Amygdala (tissue), 56 donors: ENCODE measurements around the gene SENP8.
"Not testable (repeated sequence)": the region's sequence is repeated elsewhere in the genome, so short reads cannot be mapped to it uniquely, and the experiment has no call there.

ENCODE experiments used
- DNase-seq, 56 donors: peaks; one replicate each; lab custom pipeline; 2025; lab: John Stamatoyannopoulos, UW

Gene SENP8

DNA sequence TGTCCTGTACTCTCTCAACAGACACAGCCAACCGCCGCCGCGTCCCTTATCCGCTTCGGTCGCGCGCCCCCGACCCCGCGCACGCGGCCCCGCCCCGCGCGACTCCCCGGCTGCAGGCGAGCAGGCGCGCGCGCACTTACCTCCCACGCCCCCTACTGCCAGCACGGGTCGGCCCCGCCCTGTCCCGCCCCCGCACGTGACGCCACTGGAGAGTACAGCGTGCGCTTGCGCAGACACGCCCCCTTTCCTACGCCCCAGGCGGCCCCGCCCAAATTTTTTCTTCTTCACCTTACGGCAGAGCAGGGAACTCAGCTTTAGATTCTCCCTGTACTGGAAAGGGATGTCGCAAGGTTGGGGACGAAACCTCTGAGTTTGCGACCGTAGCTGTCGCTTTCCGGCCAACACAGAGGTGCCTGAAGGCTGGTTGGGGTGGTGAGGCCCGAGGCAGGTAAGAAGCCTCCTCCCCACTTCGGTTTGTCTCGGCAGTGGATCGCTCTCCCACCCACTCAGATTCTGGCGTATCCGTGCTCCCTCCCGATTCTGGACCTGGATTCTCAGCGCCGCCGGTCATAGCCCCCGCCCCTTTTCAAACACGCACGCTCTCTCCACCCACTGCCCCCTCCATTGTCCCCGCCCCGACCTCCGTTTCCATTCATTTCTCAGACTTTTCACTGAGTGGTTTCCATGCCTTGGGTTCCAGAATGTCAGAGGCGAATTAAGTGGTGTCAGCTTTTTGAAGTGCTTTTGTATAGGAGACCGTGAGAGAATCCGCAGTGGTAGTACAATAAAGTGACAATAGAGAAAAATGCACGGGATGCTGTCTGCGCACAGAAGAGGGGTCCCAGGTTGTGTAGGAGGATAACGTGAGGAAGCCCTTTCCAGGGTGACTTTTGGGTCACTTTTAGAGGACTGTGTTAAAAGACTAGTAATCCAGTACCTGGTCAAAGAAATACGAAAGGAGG is at the start of gene SENP8, which contains the start of gene MYO9A:
Gene SENP8 (plus strand): TSS at position 387 of the 962 bp plus-strand sequence. CDS start 21,221 bp downstream, outside the sequence.
Gene MYO9A (minus strand): TSS at position 134 of the 962 bp plus-strand sequence. CDS start 71,587 bp downstream, outside the sequence.
- peak; percentile 72 to 97 (median 94) for DNase-seq

- no peak for DNase-seq
These were observed 49.3 kb upstream of the SENP8 start for GRCh38 chr15:72068856-72069255.

- no peak for DNase-seq
These were observed 47.3 kb upstream of the SENP8 start for GRCh38 chr15:72070817-72071447.

DNA sequence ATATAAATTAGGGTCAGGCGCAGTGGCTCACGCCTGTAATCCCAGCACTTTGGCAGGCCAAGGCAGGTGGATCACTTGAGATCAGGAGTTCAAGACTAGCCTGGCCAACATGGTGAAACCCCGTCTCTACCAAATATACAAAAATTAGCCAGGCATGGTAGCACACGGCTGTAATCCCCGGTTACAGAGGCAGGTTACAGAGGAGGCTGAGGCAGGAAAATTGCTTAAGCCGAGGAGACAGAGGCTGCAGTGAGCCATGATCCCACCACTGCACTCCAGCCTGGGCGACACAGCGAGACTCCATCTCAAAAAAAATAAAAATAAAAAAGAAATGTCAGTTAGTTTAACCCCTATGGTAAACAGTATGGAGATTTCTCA is 46.8 kb upstream of the SENP8 start:
- not testable (repeated sequence) for DNase-seq

GRCh38 chr15:72074335-72075060 is 43.7 kb upstream of the SENP8 start:
- DNase-seq: no peak

DNA sequence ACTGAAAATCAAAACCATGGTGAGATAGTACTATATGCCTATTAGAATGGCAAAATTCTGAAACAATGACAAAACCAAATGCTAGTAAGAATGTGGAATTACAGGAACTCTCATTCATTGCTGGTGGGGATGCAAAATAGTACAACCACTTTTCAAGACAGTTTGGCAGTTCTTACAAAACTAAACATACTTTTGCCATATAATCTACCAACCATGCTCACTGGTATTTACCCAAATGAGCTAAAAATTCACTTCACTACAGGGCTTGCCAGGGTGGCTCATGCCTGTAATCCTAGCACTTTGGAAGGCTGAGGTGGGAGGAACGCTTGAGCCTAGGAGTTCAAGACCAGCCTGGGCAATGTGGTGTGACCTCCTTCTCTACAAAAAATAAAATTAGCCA is 40.3 kb upstream of the SENP8 start:
- DNase-seq: no peak

DNA sequence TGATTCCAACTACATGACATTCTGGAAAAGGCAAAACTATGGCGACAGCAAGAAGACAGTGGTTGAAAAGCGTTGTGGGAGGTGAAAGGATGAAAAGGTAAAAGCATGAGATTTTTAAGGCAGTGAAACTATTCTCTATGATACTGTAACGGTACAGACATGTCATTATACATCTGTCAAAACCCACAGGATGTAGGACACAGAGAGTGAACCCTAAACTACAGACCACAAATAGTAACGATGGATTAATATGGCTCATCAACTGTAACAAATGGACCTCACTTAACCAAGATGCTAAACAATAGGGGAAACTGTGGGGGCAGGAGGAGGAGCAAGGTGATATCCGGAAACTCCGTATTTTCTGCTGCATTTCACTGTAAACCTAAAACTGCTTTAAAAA is 39.3 kb upstream of the SENP8 start:
- no peak for DNase-seq

- no peak for DNase-seq
These were observed 36.0 kb upstream of the SENP8 start for GRCh38 chr15:72082176-72082575.

DNA sequence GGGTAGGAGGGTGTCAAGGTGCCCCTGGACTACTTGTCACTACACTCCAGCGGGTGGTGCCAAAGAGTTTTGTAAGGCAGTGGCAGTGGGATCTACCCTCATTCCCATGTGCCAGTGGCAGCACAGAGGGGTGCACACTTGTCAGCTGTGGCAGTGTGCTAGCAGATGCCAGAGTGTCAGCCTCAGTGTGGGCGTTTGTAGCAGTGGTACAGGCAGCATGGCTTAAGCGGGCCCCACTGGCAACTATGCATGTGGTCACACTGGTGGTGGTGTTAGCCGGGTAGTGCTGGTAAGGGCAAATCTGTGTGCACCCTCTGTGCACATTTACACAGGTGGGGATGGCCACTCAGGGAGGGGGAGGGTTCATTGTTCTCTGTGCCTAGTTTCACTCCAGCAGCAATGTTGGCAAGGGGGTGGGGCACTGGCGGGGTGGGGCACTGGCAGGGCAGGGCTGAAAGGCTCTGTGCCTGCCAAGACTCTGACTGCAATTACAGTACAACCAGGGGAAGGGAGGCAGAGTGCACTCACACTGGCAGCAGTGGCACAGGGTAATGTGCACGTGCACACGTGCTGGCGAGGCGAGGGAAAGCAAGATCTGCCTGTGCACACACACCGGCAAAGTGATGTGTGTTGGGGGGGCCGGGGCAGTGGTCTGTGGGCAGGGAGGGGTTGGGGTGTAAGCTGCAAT is 32.0 kb upstream of the SENP8 start:
- DNase-seq: no peak

DNA sequence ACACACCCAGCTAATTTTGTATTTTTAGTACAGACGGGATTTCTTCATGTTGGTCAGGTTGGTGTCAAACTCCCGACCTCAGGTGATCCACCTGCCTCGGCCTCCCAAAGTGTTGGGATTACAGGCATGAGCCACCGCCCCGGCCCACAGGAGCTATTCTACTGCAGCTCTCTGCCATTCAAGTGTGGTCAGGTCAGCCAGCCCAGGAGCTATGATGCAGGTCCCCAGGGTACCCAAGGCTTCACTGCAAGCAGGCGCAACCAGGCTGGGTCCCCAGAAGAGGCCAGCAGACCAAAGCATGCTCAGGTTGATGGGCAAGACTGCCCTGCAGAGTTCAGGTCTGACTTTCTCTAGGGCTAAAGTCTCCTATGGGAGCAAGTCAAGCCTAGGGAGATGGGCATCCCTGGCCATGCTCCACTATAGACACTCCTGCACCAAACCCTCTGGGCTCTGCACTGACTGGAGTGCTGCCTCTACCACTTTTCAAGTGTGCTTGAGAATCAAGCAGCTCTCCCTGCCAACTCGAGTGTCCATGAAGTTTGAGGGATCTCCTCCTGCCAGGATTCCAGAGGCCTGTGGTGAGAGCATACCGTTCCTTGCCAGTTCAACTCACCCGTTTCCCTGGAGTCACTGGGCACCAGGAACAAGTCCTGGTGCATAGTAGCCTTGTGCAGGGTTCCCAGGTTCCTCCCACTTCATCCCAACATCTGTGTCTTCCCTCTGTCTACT is 31.1 kb upstream of the SENP8 start:
- DNase-seq: no peak

- no peak for DNase-seq
These were observed 26.2 kb upstream of the SENP8 start for GRCh38 chr15:72092006-72092405.

GRCh38 chr15:72092691-72093090 is 25.5 kb upstream of the SENP8 start:
- DNase-seq: no peak

- no peak for DNase-seq
These were observed 21.4 kb upstream of the SENP8 start for GRCh38 chr15:72096796-72097195.

DNA sequence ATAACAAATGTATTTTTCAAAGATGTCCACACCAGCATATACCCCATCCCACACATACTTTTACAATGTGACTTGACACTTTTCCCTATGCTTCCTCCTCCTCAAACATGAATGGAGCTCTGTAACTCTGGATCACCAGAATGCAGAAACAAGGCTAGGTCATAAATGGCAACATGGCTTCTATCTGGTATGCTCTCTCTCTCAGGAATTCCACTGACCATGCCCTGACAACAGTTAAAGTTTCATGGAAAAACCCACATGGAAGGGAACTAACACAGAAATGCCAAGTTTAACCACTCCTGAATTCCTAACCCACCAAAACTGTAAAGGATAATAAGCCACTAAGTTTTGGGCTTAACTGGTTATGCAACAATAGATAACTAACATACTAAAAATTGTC is 20.2 kb upstream of the SENP8 start:
- DNase-seq: no peak

DNA sequence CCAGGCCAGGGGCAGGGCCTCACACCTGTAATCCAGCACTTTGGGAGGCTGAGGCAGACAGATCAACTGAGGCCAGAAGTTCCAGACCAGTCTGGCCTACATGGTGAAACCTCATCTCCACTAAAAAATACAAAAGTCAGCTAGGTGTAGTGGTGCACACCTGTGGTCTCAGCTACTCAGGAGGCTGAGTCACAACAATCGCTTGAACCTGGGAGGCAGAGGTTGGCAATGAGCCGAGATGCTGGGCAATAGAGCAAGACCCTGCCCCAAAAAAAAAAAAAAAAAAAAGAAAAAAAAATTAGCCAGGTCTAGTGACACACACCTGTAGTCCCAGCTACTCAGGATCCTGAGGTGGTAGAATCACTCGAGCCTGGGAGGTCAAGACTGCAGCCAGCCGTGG is 19.0 kb upstream of the SENP8 start:
- no peak for DNase-seq

DNA sequence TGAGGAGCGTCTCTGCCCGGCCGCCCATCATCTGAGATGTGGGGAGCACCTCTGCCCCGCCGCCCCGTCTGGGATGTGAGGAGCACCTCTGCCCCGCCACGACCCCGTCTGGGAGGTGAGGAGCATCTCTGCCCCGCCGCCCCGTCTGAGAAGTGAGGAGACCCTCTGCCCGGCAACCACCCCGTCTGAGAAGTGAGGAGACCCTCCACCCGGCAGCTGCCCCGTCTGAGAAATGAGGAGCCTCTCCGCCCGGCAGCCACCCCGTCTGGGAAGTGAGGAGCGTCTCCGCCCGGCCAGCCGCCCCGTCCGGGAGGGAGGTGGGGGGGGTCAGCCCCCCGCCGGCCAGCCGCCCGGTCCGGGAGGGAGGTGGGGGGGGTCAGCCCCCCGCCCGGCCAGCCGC is 17.7 kb upstream of the SENP8 start:
- DNase-seq: not testable (repeated sequence)

DNA sequence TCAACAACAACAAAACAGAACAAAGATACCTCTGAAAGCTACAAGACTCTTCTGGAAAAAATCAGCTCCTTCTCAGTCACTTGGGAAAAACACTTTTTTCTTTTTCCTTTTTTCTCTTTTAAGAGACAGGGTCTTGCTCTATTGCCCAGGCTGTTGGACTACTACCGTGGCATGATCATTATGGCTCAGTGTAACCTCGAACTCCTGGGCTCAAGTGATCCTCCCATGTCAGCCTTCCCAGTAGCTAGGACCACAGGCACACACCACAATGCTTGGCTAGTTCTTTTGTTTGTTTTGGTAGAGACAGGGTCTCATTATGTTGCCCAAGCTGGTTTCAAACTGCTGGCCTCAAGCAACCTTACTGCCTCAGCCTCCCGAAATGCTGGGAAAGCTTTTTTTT is 13.1 kb upstream of the SENP8 start:
- no peak for DNase-seq

DNA sequence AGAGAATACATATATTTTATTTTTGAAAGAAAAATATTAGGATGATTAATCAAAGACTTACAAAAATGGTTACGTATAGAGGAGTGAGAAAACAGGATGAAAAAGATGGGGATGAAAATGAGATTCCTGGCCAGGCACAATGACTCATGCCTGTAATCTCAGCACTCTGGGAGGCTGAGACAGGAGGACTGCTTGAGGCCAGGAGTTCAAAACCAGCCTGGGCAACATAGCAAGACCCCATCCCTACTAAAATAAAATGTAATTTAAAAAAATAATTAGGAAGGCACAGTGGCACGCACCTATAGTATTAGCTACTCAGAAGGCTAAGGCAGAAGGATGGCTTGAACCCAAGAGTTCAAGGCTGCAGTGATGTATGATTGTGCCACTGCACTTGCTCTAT is 12.1 kb upstream of the SENP8 start:
- DNase-seq: no peak

DNA sequence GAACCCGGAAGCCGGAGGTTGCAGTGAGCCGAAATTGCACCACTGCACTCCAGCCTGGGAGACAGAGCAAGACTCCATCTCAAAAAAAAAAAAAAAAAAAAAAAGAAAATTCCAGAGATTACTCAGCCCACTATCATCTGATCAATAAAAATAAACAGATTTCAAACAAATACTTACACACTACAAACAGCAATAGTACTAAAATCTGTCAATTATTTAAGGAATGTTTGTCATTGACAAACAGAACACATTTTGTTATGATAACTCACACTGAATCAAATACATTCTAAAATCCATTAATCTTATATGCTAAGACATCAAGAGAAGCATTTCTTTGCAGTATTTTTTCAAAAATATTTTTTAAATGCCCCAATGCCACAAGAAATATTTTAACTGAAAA is 7.8 kb upstream of the SENP8 start:
- no peak for DNase-seq

GRCh38 chr15:72112116-72112515 is 6.1 kb upstream of the SENP8 start:
- DNase-seq: no peak
